DMS153 treated with DMSO at 0.1 percent for 48 hours (cell line): Measurements from ENCODE around the gene SIPA1L3.

Experiments used
- DNase-seq: peaks from one replicate; lab custom pipeline; 2025; ENCODE audit not compliant: unreplicated experiment; lab: John Stamatoyannopoulos, UW

Gene SIPA1L3

GRCh38 chr19:38093587-38093986, 186.6 kb downstream of the SIPA1L3 start:
- no peak for DNase-seq

GRCh38 chr19:38095411-38096308, 188.7 kb downstream of the SIPA1L3 start:
- peak; percentile 57 for DNase-seq

- DNase-seq: no peak
Measured at GRCh38 chr19:38099966-38100365, 193.0 kb downstream of the SIPA1L3 start.

- DNase-seq: no peak
Measured at GRCh38 chr19:38100589-38100988, 193.6 kb downstream of the SIPA1L3 start.

GRCh38 chr19:38101723-38102122, 194.7 kb downstream of the SIPA1L3 start:
- no peak for DNase-seq

- DNase-seq: no peak
Measured at GRCh38 chr19:38105574-38105973, 198.6 kb downstream of the SIPA1L3 start.

- no peak for DNase-seq
Measured at GRCh38 chr19:38107129-38107528, 200.1 kb downstream of the SIPA1L3 start.

- no peak for DNase-seq
Measured at GRCh38 chr19:38111898-38112297, 204.9 kb downstream of the SIPA1L3 start.

- DNase-seq: no peak
Measured at GRCh38 chr19:38114651-38115050, 207.6 kb downstream of the SIPA1L3 start.

- DNase-seq: no peak
Measured at GRCh38 chr19:38115271-38115802, 208.3 kb downstream of the SIPA1L3 start.

- DNase-seq: no peak
Measured at GRCh38 chr19:38118176-38118575, 211.2 kb downstream of the SIPA1L3 start.

- no peak for DNase-seq
Measured at GRCh38 chr19:38120471-38121025, 213.5 kb downstream of the SIPA1L3 start.

- DNase-seq: no peak
Measured at GRCh38 chr19:38122402-38123093, 215.5 kb downstream of the SIPA1L3 start.

GRCh38 chr19:38125238-38125637, 218.2 kb downstream of the SIPA1L3 start:
- DNase-seq: no peak

- no peak for DNase-seq
Measured at GRCh38 chr19:38130399-38130798, 223.4 kb downstream of the SIPA1L3 start.

GRCh38 chr19:38132781-38133180, 225.8 kb downstream of the SIPA1L3 start:
- DNase-seq: no peak

- no peak for DNase-seq
Measured at GRCh38 chr19:38133319-38133718, 226.3 kb downstream of the SIPA1L3 start.

GRCh38 chr19:38134540-38135149, 227.6 kb downstream of the SIPA1L3 start:
- no peak for DNase-seq

GRCh38 chr19:38135150-38135998, 228.4 kb downstream of the SIPA1L3 start:
- no peak for DNase-seq

- no peak for DNase-seq
Measured at GRCh38 chr19:38139122-38139521, 232.1 kb downstream of the SIPA1L3 start.
